NCI-H2107 (cell line): Measurements from ENCODE around the gene ATP9A.
"Not testable (repeated sequence)": the region's sequence is repeated elsewhere in the genome, so short reads cannot be mapped to it uniquely, and the experiment has no call there.

Source experiments
- DNase-seq: peaks from one replicate; lab custom pipeline; 2025; lab: John Stamatoyannopoulos, UW

ATP9A gene

DNA sequence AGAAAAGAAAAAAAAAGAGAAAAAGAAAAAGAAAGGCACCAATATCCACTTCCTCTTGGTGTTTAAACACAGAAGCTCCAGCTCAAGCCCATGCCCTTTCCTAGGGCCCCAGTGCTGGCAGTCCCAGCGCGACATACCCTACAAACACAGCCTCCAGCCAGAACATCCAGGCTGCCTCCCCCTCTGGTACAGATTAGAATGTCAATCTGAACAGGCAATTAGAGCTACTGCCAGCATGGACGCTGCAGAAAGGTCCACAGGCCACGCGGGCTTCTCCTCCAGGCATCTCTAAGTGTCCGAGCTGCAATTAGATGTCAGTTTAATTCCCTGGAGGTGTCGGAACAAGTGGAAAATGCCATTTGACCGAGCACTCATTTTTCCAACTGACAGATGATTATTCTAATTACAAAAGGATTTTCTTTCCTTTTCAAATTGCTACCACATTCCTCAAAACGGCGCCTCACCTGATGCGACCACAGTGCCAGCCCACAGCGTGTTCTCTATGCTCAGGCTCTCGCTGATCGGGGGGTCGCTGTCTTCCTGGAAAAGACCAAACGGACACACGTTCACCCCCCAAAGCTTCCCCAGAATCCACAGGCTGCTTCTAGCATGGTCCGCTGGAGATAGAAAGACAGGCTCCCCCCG, 79.5 kb downstream of the ATP9A start:
- DNase-seq: no peak

GRCh38 chr20:51687630-51688029, 80.6 kb downstream of the ATP9A start:
- DNase-seq: no peak

- DNase-seq: no peak
These were observed 81.1 kb downstream of the ATP9A start for GRCh38 chr20:51687108-51687507.

- DNase-seq: not testable (repeated sequence)
These were observed 82.7 kb downstream of the ATP9A start for GRCh38 chr20:51685494-51685893.

DNA sequence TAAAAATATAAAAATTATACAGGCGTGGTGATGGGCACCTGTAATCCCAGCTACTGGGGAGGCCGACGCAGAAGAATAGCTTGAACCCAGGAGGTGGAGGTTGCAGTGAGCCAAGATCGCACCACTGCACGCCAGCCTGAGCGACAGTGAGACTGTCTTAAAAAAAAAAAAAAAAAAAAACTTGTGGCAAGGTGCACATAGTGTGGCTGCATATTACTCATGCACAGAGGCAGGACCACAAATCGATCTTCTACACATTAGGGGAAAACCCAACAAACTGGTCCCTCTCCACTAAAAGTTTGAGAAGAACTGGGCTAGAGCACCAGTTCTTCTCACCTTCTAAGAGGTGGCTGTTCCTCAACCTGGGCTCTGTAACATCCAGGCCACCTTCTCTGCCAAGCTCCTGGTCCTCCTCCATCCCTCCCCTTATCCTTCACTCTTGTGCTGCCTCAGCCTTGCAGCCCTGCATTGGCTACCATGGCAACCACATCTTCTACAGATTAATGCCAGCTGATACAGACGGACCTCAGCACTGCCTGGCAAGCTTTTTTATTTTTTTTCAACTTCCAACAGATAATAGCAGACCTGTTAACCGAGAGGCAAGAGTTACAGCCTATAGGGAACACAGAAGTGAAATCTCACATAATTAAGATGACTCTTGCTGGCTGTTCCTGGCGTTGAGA, 88.0 kb downstream of the ATP9A start:
- DNase-seq: no peak

- DNase-seq: no peak
These were observed 88.8 kb downstream of the ATP9A start for GRCh38 chr20:51679254-51679921.

GRCh38 chr20:51678026-51678697, 90.0 kb downstream of the ATP9A start:
- no peak for DNase-seq

DNA sequence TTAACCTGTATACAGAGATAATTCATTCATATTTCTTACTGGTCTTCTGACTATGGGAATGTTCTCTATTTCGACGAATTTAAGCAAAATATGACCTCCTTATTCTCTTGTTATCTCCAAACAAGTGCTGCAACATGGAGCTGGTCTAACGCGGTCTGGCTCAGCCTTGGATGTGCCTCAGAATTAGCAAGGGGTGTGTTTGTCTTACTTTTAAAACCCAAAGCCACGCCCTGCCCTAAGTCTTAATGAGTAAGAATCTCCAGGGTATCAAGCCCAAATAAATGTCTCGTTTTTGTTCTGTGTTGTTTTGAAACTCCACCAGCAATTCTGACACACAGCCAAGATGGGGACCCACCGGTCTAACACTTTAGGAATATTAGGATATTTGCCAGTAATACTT, 99.2 kb downstream of the ATP9A start:
- DNase-seq: no peak

DNA sequence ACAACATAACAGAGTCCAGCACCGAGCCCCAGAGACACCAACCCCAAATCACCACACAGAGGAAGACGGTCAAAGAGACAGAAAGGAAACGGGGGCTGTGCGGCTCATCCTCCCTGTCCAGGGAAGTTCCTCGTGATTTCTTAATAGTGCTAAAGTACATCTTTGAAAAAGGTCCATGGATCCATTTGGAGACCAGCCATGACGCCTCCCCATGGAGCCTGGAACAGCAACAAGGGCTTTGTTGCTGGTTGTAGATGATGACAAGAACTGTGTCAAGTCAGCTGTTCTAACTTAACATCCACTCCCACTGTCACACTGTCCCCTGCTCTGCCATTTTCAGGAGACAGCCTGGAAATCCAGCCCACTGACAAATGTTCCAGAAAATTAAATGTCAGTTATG, 99.7 kb downstream of the ATP9A start:
- no peak for DNase-seq

GRCh38 chr20:51667491-51667890, 100.7 kb downstream of the ATP9A start:
- no peak for DNase-seq

GRCh38 chr20:51667002-51667408, 101.2 kb downstream of the ATP9A start:
- DNase-seq: no peak

GRCh38 chr20:51666126-51666525, 102.1 kb downstream of the ATP9A start:
- no peak for DNase-seq

GRCh38 chr20:51665543-51666118, 102.6 kb downstream of the ATP9A start:
- no peak for DNase-seq

DNA sequence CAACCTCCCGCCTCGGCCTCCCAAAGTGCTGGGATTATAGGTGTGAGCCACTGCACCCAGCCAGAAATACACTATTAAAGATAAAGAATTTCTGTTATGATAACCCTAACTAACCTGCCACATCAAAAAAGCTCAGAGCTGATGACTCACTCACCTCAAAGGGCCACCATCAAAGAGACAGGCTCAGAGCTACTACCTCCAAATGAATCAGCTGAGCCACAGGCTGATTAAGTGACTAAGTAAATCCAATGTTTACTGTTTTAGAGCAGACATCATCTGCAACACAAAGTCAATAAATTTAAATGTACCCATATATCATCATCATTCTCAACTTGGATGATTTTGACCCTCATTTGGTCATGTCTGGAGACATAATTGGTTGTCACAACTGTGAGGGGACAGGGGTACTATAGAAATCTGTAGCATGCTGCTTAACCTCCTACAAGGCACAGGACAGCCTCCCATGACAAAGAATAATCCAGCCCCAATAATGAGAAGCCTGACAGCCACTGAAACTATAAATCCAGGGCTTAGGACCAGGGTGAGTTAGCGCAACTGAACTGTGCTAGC, 106.5 kb downstream of the ATP9A start:
- DNase-seq: no peak

- no peak for DNase-seq
These were observed 107.2 kb downstream of the ATP9A start for GRCh38 chr20:51660672-51661608.

DNA sequence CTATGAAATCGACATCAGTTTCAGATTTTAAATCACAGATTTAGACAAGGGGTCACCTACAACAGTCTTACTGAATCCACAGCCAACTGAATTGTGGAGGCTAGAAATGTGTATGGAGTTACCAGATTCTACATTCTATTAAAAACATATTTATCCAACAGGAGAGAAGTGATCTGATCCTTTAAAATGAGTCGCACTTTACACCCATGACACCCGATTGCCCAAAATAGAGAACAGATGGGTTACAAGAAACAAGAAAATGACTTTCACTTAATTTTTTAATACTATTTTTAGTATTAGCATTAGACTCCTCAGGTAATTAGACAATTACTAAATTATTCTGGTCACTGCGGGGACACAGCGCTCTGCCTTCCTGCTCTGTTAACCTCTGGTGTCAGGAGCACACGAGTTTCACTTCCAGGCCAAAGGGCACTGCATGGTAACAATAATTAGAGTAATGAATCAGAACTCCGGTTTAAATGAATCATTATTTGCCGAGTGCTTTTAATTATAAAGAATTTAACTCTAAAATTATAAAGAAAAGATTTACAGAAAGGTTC, 108.6 kb downstream of the ATP9A start:
- DNase-seq: no peak

DNA sequence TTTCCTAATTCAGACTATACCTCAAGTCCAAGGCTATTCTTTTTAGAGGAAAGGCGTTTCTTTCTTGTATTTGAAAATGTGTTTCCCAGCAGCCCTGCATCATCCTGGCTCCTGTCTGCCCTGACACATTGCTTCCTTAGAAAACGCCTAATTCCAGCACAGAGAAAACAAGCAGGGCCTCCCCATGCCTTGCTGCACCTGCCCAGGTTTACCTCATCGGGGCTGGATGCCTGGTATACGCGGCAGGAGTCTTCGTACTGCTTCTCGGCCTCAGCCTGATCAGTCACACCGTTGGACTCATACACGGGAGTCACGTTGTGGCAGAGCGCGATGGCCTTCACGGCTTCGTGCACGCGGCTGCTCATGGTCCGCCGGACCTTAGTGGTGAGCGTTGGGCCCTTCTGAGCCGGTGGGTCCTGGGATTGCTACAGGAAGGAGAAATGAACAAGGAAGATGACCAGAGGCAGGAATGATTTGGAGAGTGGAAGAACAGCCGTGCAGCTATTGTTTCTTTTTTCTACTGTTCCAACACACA, 111.4 kb downstream of the ATP9A start:
- no peak for DNase-seq

DNA sequence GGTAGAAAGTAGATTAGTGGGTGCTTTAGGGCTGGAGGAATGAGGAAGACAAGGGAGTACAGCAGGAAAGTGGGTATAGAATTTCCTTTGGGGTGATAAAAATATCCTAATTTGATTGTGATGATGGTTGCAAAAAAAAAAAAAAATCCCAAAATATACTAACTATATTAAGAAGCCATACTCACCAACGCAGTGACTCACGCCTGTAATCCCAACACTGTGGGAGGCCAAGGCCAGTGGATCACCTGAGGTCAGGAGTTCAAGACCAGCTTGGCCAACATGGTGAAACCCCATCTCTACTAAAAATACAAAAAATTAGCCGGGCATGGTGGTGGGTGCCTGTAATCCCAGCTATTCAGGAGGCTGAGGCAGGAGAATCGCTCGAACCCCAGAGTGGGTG, 112.1 kb downstream of the ATP9A start:
- DNase-seq: not testable (repeated sequence)

GRCh38 chr20:51654495-51654894, 113.7 kb downstream of the ATP9A start:
- DNase-seq: no peak

DNA sequence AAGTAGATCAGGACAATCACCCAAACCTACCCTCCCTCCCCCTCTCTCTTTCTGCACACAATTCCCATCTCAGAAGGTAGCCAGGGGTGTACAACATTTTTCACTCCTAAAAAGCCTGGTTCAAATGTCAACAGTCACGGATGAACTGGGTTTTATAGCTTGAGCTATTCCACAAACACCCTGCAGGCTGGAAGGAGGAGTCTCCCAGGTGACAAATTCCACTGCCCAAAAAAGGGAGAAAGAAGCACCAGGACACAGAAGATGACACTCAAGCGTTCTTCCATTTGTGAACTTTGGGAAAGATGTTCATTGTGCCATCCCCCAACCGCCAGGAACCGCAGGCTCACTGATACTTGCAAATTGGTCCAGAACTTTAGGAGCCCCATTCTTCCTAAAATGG, 114.1 kb downstream of the ATP9A start:
- no peak for DNase-seq
